LNCaP clone FGC (cell line): ENCODE data around the gene CNIH3.

Source experiments
- DNase-seq: peaks from one replicate; pipeline ENCODE4 v3.0.0-alpha.2; 2011; ENCODE audit warnings: low read depth
- H3K4me3 ChIP-seq: 2 replicates; pipeline ENCODE4 v1.5.1; 2011; ENCODE audit warnings: mild to moderate bottlenecking, low read depth, low read length, control low read depth
- CTCF ChIP-seq: IDR thresholded peaks from 2 replicates; pipeline ENCODE4 v1.5.1; 2012; ENCODE audit warnings: mild to moderate bottlenecking; ENCODE audit not compliant: control insufficient read depth, insufficient read depth; ENCODE audit errors: extremely low read depth

CNIH3 gene

GRCh38 chr1:224744521-224744920, 128.4 kb downstream of the CNIH3 start:
- DNase-seq, result no peak
- H3K4me3 ChIP-seq, result no peak overlapping the region
- no peak for TF ChIP-seq CTCF

DNA sequence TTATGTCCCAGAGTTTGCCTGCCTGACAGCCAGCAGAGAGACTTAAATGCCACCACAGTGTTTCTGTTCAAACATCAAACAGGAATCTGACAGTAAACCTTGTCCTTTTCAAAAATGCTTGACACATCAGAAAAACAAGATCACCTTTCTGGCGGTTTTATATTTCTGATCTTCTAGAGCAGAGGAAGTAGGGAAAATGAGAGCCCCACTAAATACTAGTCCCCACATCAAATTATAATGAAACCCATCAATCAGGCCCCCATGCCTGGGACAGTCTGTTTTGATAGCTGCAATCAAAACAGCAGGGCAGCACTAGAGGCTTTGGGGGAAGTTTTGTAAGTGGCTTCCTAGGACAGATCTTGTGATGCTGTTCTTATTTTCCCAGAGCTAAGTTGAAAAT, 129.3 kb downstream of the CNIH3 start:
- TF ChIP-seq CTCF, result no peak
- DNase-seq, result no peak
- H3K4me3 ChIP-seq, result no peak overlapping the region

DNA sequence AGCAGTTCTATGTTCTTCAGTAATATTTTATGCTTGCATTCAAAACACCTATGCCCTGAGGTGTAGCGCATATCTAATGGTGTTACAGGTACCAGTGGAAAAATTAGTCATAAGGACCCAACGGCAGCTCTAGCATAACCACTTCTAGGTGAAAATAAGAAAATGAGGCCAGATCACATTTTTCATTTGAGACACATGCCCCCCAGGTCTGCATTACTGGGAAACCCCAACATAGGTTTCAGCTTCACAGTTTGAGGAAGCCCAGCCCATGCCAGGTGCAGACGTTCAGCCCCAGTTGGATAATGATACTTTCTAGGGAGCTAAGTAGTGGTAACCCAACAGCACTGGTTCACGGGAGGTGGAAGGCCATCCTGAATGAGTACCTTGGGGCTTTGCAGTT, 129.8 kb downstream of the CNIH3 start:
- no peak for TF ChIP-seq CTCF
- H3K4me3 ChIP-seq, result no peak overlapping the region
- no peak for DNase-seq

GRCh38 chr1:224747578-224747977, 131.5 kb downstream of the CNIH3 start:
- no peak overlapping the region for H3K4me3 ChIP-seq
- DNase-seq, result no peak
- no peak for TF ChIP-seq CTCF

DNA sequence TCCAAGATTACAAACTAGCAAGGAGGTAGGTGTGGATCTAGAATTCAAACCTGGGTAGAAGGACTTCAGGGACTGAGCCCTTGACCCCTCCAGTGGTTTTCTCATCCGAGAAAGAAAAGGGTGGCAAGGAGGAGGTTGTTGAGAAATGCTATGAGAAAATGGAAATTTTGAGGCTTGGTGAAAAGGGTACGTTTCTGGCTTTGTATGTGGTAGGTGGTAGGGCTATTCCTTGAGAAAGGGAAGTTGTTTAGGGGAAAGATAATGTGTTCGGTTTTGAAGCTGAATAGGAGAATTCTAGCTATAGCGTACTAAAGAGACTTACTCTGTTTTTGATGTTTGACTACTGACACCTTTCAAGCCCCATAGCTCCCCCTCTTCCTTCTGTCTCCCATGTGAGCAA, 133.8 kb downstream of the CNIH3 start:
- no peak for TF ChIP-seq CTCF
- no peak overlapping the region for H3K4me3 ChIP-seq
- DNase-seq, result no peak

GRCh38 chr1:224751624-224752311, 135.7 kb downstream of the CNIH3 start:
- no peak for DNase-seq

More at GRCh38 chr1:224751624-224752311, 135.7 kb downstream of the CNIH3 start:
- no peak overlapping the region for H3K4me3 ChIP-seq
- no peak for TF ChIP-seq CTCF
